Activated CD8-positive, alpha-beta memory T cell treated with anti-CD3 and anti-CD28 coated beads, Interleukin-2, amount 50 U/mL, for 24 hours (primary cell): ENCODE measurements around the gene ZNF326.
"Not testable (repeated sequence)": the region's sequence is repeated elsewhere in the genome, so short reads cannot be mapped to it uniquely, and the experiment has no call there.

Source experiments
- DNase-seq: peaks from one replicate; pipeline ENCODE4 v3.0.0-alpha.2; 2020; ENCODE audit errors: extremely low read depth

Gene ZNF326

DNA sequence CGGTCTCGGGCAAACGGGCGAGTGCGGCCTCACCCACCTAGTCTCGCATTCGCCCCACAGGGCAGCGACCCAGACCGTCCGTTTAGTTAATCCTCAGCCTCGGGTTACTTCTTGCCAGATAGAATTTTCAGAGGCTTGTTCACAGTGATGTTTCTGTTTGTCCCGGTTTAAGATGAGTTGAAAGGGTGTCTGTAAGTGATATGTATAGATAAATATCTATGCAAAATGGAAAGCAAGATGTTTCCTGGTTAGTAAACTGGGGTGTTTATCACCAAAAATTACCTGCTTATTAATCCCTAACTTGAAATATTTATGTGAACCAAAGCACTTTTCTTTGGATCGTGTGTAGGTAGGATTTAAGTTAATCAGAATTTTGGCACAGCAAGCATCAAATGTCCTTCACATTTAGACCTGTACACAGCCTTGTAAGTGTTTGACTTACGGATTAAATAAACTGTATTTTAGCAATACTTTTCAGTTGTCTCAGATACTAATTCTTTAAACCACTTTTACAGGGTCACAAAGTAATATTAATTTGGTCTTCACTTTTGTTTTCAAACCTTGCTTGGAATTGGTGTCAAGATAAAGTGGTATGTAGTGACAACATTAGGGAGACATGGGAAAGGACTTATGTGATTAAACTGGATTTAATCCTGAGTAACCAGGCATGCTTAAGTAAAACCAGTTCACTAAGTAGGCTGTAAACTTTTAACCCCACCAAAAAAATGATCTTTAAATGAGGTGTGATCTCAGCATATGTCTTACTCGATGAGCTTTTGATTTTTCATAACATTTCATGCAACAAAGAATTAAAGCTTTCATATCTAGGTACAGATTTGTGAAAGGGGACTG, 914 bp downstream of the ZNF326 start:
- DNase-seq = no peak

DNA sequence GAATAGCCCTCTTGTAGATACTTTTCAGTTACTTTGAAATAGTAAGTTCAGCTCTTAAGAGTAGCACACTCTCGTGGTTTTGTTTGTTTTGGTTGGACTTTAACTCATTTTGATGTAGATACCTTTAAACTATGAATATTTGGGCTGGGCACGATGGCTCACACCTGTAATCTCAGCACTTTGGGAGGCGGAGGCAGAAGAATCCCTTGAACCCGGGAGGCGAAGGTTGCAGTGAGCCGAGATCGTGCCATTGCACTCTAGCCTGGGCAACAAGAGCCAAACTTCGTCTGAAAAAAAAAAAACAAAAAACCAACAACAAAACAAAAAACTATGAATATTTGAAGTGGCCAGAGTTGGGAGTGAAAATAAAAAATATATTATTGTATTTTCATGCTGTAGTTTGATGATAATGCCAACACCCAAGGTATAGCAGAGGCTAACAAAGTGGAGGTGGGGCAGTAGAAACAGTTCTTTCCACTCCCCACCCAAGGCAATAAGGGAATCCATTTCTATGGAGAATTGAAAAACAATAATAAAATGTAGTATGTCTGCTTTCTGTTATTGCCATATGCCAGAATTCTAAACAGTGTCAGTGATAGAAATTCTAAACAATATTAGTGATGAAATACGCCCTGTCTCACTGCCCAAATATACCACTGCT, 1.7 kb downstream of the ZNF326 start:
- no peak for DNase-seq

DNA sequence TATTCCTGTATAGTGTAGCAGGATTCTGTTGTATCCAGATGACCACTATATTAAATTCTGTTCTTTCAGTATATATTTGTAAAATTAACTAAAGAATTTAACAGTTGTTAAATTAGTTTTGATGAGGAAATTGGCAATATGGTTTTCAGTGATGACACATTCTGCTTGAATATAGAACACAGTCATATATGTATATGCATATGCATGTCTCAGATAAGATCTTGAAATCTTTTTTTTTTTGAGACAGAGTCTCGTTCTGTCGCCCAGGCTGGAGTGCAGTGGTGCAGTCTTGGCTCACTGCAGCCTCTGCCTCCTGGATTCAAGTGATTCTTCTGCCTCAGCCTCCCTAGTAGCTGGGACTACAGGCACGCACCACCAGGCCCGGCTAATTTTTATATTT, 2.2 kb downstream of the ZNF326 start:
- DNase-seq = not testable (repeated sequence)

DNA sequence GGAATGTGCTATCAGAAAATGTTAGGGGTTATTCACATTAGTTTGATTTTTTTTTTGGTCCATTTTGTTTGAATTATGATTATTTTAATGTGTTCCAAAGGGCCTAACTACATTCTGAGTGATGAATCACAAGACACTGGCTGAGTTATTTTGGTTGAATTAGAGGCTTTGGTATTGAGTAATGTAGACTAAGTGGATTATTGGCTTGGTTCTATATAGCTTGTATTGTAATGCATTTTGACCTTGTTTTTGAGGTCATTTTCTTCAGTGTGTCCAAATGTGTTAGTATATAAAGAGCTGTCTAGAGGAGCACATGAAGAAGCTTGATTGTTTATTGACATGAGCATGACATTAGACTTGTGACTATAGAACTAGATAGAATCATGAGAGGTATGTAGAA, 3.4 kb downstream of the ZNF326 start:
- no peak for DNase-seq

DNA sequence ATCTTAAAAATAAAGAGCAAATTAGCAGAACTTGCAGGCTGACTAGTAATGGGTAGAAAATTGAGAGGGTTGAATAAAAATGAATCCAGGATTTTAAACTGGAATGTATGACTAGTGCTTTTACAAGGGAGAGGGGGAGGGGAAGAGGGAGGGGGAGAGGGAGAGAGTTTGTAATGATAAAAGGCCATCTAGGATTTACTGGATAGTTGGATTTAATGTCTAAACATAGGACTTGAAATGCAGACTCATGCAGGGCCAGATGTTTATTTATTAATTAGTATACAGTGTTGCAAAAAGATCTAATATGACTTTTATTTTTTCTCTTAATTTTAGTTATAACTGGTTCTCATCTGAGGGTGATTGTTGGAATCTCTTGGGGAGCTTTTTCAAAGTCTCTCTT, 4.3 kb downstream of the ZNF326 start:
- no peak for DNase-seq

DNA sequence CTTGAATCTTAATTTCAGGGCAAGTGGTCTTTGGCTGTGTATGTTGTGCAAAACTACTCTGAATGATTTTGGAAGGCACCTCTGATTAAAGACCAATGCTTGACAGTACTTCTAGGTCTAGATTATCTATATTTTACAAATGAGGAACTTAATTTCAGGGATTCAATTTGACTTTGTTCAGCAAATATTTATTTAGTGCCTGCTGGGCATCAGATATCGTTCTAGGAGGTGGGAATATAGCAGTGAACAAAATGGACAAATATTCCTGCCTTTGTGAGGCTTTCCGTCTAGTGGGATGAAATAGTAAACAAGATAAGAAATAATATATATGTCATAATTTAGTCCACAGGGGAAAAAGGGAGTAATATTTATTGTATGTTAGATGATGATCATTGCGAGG, 4.7 kb downstream of the ZNF326 start:
- no peak for DNase-seq

DNA sequence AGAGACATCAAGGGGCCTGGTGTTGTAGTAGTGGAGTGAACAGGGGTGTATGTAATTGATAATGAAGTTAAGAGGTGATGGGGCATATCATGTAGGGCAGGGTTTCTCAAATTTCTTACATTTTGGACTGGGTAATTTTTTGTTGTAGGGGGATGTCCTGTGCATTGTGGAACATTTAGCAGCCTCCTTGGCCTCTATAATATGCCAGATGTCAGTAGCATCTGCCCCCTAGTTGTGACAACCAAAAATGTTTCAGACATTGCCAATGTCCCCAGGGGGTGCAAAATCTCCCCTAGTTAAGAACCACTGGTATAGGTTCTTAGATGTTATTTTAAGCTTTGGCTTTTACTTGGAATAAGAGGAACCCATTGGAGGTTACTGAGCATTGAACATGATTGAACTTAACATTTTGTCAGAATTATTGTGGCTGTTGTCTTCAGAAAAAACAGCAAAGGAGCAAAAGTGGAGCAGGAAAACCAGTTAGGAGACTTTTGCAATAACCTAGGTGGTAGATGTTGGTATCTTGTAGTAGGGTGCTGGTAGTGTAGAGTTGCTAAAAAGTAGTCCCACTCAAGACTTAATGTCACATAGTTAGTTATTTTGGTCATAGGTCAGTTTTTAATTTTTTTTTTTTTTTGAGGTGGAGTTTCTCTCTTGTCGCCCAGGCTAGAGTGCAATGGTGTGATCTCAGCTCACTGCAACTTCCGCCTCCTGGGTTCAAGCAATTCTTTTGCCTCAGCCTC, 6.2 kb downstream of the ZNF326 start:
- DNase-seq = no peak

DNA sequence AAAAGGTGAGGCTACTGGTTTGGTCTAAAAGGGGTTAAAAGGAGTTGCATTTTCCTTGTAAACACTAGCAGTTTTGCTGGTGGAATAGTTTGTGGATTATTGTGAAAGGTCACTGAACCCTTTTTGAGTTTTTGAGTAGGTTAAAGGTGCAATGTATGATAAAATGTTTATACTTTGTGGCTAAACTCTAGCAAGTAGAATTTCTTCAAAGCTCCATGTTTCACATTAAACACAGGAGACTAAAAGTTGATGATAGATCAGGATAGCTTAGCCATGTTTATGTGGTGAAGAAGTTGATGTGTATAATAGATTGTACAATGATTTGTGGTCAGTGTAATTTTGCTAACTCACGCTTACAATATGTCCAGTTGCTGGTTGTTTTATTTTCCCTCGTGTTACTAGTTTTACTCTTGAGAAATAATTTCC, 13.1 kb downstream of the ZNF326 start:
- DNase-seq = no peak

DNA sequence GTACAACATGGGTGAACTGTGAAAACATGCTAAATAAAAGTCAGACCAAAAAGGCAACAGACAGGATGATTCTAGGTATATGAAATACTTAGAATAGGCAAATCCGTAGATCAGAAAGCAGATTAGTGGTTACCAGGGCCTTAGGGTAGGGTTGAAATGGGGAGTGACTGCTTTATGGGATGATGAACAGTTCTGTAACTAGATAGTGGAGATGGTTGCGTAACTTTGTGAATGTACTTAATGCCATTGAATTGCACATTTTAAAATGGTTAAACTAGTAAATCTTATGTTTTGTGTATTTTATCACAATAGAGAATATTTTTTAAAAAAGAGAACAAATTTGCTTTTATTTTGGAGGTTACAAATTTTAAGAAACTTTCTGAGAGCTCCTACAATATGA, 17.4 kb downstream of the ZNF326 start:
- DNase-seq = no peak

DNA sequence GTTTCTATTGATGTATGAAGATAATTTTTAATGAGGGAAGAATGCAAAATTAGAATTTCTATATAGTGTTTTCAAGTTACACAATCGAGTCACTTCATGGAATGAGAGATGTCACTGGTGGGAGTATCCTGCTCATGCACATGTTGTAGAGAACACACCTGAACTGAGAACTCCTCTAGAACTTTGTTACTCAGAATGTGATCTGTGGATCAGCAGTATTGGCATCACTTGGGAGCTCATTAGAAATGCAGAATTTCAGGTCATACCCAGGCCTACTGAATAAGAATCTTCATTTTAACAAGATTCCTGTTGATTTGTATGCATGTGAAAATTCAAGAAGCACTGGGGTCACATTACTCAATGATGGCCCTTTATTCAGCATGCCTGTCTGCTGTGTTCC, 28.8 kb downstream of the ZNF326 start:
- no peak for DNase-seq

DNA sequence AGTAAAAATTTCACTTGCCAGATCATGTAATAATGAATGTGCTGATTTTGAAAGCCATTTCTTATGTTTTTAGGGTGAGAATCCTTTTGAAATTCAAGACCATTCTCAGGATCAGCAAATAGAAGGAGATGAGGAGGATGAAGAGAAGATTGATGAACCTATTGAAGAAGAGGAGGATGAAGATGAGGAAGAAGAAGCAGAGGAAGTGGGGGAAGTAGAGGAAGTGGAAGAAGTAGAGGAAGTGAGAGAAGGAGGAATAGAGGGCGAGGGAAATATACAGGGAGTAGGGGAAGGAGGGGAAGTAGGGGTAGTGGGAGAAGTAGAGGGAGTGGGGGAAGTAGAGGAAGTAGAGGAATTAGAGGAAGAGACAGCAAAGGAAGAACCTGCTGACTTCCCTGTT, 32.4 kb downstream of the ZNF326 start:
- no peak for DNase-seq

DNA sequence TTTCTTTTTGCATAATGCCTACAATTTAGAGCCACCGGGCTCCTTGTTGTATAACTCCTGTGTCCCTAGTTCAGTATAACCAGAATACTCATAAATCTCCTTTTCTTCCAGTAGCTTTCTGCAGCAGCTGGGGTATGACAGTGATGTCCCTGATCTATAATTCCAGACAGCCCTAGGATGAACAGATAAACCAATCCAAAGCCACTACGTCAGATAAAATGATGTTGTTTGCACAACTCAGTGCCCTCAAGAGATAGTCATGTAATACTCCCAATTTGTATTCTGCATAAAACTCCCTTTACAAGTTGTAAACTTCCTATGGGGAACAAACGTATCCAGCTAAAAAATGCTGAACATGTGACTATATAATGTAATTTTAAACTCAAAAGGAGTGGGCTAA, 44.7 kb downstream of the ZNF326 start:
- no peak for DNase-seq

DNA sequence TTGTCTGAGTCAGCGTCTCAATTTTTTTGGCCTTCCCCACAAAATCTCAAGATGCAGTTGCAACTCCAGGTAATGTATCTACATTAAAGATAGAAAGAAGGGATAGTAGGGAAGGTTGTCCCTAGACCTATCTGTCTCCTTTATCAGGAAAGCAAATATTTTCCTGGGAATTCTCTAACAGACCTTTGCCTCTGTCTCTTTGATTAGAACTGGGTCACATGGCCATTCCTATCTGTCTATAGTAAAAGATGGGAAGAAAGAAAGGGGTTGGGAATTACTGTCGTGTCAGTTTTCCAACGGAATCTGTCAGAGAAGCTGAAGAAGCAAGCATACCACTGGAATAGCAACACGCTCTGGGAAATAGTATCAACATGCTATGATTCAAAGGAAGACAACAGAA, 48.7 kb downstream of the ZNF326 start:
- no peak for DNase-seq

DNA sequence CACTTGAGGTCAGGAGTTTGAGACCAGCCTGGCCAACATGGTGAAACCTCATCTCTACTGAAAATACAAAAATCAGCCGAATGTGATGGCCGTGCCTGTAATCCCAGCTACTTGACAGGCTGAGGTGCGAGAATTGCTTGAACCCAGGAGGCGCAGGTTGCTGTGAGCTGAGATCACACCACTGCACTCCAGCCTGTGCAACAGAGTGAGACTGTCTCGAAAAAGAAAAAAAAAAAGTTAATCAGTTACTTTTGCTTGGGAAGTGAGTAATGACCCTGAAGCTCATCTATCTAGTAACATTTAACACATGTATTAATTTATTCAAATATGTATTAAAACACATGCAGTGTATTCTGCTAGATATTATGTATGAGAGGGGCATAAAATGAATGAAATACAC, 49.4 kb downstream of the ZNF326 start:
- no peak for DNase-seq

DNA sequence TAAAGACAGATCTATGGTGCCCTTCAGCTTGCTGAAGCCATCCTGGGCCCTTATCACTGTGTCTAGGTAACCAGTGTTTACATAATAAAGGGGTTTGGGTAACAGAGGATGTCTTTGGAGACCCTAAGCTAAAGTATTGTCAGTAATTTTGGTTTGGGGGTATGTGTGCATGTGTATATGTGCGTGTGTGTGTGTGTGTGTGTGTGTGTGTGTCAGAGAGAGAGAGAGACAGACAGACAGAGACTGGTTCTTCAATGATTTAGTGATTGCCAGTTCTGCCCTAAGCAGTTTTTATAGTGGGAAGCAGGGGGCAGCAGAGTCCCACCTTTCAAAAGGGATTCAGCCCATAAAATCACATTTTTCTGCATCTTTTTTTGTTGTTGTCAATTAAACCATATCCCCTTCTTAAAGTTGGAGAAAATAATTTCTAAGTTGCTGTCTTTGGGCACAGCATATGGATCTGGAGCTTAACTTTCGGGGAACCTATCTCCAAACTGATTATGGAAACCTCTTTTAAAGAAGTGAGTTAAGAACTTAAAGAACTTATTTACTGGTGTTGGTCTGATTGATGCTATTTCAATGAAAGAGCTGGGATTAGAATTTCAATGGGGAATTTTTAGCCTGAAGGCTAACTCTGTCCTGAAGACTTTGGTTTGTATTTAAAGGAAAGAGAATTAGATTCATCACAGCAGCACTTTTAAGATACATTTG, 51.1 kb downstream of the ZNF326 start:
- no peak for DNase-seq

DNA sequence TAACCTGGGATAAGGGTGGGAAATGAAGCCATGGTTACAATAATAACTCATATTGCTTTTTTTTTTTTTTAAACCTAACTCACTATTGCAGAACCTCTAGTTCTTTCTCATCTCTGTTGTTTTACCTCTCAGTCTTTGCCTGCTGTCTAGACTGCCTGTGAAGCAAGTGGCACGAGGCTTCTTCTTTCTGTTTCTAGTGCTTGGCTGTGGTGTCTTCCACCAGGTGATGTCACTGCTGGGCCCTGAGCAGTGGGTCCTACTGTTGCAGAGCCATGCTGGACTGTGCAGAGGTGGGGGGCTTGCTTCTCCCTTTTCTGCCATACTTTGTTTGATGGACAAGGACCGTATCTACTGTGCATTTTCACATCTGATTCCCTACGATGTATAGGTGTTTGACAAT, 51.7 kb downstream of the ZNF326 start:
- DNase-seq = no peak

DNA sequence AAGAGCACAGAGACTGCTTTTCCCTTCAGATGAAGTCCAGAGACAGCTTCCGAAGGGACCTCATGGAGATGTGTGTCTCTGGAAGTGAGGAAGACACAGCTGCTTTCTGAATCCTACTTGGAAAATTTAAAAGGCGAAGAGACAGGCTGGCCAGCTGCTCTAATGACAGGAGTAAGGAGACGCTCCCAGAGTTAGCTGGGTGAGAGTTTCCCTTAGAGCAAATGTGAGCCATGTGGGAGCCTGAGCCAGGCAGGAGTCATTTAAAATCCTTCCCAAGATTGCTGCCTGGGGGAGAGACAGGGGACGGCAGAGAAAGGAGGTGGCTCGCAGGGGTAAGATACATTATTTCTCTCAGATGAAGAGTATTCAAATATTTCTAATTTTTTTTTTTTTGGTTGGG, 53.1 kb downstream of the ZNF326 start:
- no peak for DNase-seq

DNA sequence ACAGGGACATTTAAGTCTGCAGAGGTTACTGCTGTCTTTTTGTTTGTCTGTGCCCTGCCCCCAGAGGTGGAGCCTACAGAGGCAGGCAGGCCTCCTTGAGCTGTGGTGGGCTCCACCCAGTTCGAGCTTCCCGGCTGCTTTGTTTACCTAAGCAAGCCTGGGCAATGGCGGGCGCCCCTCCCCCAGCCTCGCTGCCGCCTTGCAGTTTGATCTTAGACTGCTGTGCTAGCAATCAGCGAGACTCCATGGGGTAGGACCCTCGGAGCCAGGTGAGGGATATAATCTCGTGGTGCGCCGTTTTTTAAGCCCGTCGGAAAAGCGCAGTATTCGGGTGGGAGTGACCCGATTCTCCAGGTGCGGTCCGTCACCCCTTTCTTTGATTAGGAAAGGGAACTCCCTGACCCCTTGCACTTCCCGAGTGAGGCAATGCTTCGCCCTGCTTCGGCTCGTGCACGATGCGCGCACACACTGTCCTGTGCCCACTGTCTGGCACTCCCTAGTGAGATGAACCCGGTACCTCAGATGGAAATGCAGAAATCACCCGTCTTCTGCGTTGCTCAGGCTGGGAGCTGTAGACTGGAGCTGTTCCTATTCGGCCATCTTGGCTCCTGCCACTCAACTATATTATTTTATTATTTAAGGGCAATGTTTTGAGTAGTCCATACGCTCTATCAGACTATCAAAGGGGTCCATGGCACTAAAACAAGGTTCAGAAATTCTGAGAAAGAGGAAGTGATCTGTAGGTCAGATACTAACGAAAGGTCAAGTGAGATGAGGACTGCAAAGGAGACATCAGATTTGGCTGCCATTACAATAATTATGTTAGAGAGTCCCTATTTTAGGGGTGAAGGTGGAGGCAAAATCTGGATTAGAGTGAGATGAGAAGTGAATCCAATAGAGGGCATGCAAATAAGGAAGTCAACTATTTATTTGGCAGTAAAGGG, 68.1 kb downstream of the ZNF326 start:
- DNase-seq = not testable (repeated sequence)

DNA sequence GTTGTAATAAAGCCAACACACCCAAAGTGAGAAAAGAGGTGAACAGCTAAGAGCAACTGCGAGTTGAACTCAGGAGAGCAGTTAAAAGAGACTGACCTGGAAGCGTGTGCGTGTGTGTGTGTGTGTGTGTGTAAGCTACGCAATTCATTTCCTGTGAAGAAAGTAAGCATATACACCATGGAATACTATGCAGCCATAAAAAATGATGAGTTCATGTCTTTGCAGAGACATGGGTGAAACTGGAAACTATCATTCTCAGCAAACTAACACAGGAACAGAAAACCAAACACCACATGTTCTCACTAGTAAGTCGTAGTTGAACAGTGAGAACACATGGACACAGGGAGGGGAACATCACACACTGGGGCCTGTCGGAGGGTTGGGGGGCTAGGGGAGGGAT, 69.2 kb downstream of the ZNF326 start:
- not testable (repeated sequence) for DNase-seq

DNA sequence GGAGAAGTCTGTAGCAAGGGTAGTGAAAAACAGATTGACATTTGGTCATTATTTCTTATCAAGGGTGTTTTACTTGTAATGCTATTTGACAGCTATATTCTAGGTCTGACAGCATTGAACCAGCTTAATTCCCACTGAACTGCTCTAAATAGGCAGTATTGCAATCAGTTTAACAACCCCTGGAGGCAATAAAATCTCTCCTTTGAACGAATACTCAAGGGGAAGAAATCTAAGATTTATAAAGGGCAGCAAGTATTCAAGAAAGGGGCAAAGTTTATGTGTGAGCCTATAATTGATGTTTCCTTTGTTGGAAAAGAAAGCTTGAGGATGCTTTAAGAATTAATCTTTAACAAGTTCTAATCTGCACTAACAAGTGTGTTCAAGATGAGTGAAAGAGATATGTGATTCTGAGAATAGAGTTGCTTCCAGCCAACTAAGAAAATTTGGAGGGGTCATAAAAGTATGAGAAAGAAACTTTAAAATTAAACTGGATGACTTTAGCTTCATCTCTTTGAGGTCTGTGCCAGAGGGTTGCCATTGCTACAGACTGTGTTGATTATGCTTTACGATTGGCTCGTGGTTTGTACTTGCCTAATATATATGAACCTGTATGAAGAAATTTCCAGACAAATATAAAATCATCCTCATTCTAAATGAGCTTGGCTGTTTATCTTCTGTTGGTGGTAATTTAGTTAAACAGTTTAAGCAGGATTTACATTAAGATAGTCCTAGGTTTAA, 72.5 kb downstream of the ZNF326 start:
- no peak for DNase-seq
